ENCODE data around the gene BBS10.
"Not testable (repeated sequence)": the region's sequence is repeated elsewhere in the genome, so short reads cannot be mapped to it uniquely, and the experiment has no call there.

Gene BBS10

GRCh38 chr12:76360316-76360715, 12.1 kb upstream of the BBS10 start:
- Histone ChIP-seq H2AFZ (ENCODE audit: low read depth, low read length) (no peak overlapping the region), H3K4me1 (ENCODE audit: insufficient read depth, low read length) (no peaks in the 10 kb centered on the region), H3K36me3 (ENCODE audit: insufficient read depth, low read length) (peaks cover 42% of the 10 kb centered on the region), H3K4me3 (ENCODE audit: low read length) (no peak overlapping the region), H3K9me3 (ENCODE audit: low read length) (no peaks in the 10 kb centered on the region), H3K27me3 (ENCODE audit: insufficient read depth, low read length) (no peaks in the 10 kb centered on the region)

GRCh38 chr12:76356071-76356470, 7.9 kb upstream of the BBS10 start:
- Histone ChIP-seq H3K36me3 (ENCODE audit: insufficient read depth, low read length) (peaks cover 29% of the 10 kb centered on the region), H3K9me3 (ENCODE audit: low read length) (no peaks in the 10 kb centered on the region), H2AFZ (ENCODE audit: low read depth, low read length) (no peak overlapping the region), H3K4me1 (ENCODE audit: insufficient read depth, low read length) (no peaks in the 10 kb centered on the region), H3K4me3 (ENCODE audit: low read length) (no peak overlapping the region), H3K27me3 (ENCODE audit: insufficient read depth, low read length) (no peaks in the 10 kb centered on the region)

- Histone ChIP-seq H3K27me3 (ENCODE audit: insufficient read depth, low read length) (no peaks in the 10 kb centered on the region), H2AFZ (ENCODE audit: low read depth, low read length) (no peak overlapping the region), H3K4me3 (ENCODE audit: low read length) (peak overlapping the region; percentile 78), H3K36me3 (ENCODE audit: insufficient read depth, low read length) (no peaks in the 10 kb centered on the region), H3K9me3 (ENCODE audit: low read length) (no peaks in the 10 kb centered on the region), H3K4me1 (ENCODE audit: insufficient read depth, low read length) (peaks cover 17% of the 10 kb centered on the region)
Measured at GRCh38 chr12:76346798-76347420, 1.3 kb downstream of the BBS10 start.

GRCh38 chr12:76346236-76346635, 2.0 kb downstream of the BBS10 start:
- H3K9me3 ChIP-seq (ENCODE audit: low read length) = no peaks in the 10 kb centered on the region
- H3K27me3 ChIP-seq (ENCODE audit: insufficient read depth, low read length) = no peaks in the 10 kb centered on the region
- no peak overlapping the region for H3K4me3 ChIP-seq (ENCODE audit: low read length)
- peaks cover 17% of the 10 kb centered on the region for H3K4me1 ChIP-seq (ENCODE audit: insufficient read depth, low read length)
- H3K36me3 ChIP-seq (ENCODE audit: insufficient read depth, low read length) = no peaks in the 10 kb centered on the region
- H2AFZ ChIP-seq (ENCODE audit: low read depth, low read length) = no peak overlapping the region

GRCh38 chr12:76345569-76345968, 2.6 kb downstream of the BBS10 start:
- H3K27me3 ChIP-seq (ENCODE audit: insufficient read depth, low read length) = no peaks in the 10 kb centered on the region
- H3K36me3 ChIP-seq (ENCODE audit: insufficient read depth, low read length) = no peaks in the 10 kb centered on the region
- no peaks in the 10 kb centered on the region for H3K9me3 ChIP-seq (ENCODE audit: low read length)
- no peak overlapping the region for H3K4me3 ChIP-seq (ENCODE audit: low read length)
- H3K4me1 ChIP-seq (ENCODE audit: insufficient read depth, low read length) = peaks cover 17% of the 10 kb centered on the region
- H2AFZ ChIP-seq (ENCODE audit: low read depth, low read length) = no peak overlapping the region

GRCh38 chr12:76341436-76342030, 6.7 kb downstream of the BBS10 start:
- Histone ChIP-seq H3K27me3 (ENCODE audit: insufficient read depth, low read length) (no peaks in the 10 kb centered on the region), H3K4me1 (ENCODE audit: insufficient read depth, low read length) (peaks cover 2% of the 10 kb centered on the region), H3K4me3 (ENCODE audit: low read length) (no peak overlapping the region), H3K9me3 (ENCODE audit: low read length) (no peaks in the 10 kb centered on the region), H2AFZ (ENCODE audit: low read depth, low read length) (no peak overlapping the region), H3K36me3 (ENCODE audit: insufficient read depth, low read length) (no peaks in the 10 kb centered on the region)

- no peak overlapping the region for H2AFZ ChIP-seq (ENCODE audit: low read depth, low read length)
- H3K9me3 ChIP-seq (ENCODE audit: low read length) = no peaks in the 10 kb centered on the region
- H3K27me3 ChIP-seq (ENCODE audit: insufficient read depth, low read length) = no peaks in the 10 kb centered on the region
- no peaks in the 10 kb centered on the region for H3K36me3 ChIP-seq (ENCODE audit: insufficient read depth, low read length)
- H3K4me3 ChIP-seq (ENCODE audit: low read length) = no peak overlapping the region
- no peaks in the 10 kb centered on the region for H3K4me1 ChIP-seq (ENCODE audit: insufficient read depth, low read length)
Measured at GRCh38 chr12:76340680-76341435, 7.4 kb downstream of the BBS10 start.

- Histone ChIP-seq H3K36me3 (ENCODE audit: insufficient read depth, low read length) (no peaks in the 10 kb centered on the region), H3K9me3 (ENCODE audit: low read length) (no peaks in the 10 kb centered on the region), H3K4me3 (ENCODE audit: low read length) (no peak overlapping the region), H3K4me1 (ENCODE audit: insufficient read depth, low read length) (no peaks in the 10 kb centered on the region), H2AFZ (ENCODE audit: low read depth, low read length) (no peak overlapping the region), H3K27me3 (ENCODE audit: insufficient read depth, low read length) (no peaks in the 10 kb centered on the region)
Measured at GRCh38 chr12:76337583-76337982, 10.6 kb downstream of the BBS10 start.

GRCh38 chr12:76332606-76333005, 15.6 kb downstream of the BBS10 start:
- no peaks in the 10 kb centered on the region for H3K4me1 ChIP-seq (ENCODE audit: insufficient read depth, low read length)
- no peaks in the 10 kb centered on the region for H3K27me3 ChIP-seq (ENCODE audit: insufficient read depth, low read length)
- no peaks in the 10 kb centered on the region for H3K9me3 ChIP-seq (ENCODE audit: low read length)
- no peak overlapping the region for H3K4me3 ChIP-seq (ENCODE audit: low read length)
- no peak overlapping the region for H2AFZ ChIP-seq (ENCODE audit: low read depth, low read length)
- no peaks in the 10 kb centered on the region for H3K36me3 ChIP-seq (ENCODE audit: insufficient read depth, low read length)

- H3K4me1 ChIP-seq (ENCODE audit: insufficient read depth, low read length) = no peaks in the 10 kb centered on the region
- no peaks in the 10 kb centered on the region for H3K9me3 ChIP-seq (ENCODE audit: low read length)
- H3K4me3 ChIP-seq (ENCODE audit: low read length) = no peak overlapping the region
Measured at GRCh38 chr12:76329606-76330005, 18.6 kb downstream of the BBS10 start.

GRCh38 chr12:76329159-76329558, 19.1 kb downstream of the BBS10 start:
- no peaks in the 10 kb centered on the region for H3K27me3 ChIP-seq (ENCODE audit: insufficient read depth, low read length)
- H3K4me3 ChIP-seq (ENCODE audit: low read length) = no peak overlapping the region
- no peaks in the 10 kb centered on the region for H3K4me1 ChIP-seq (ENCODE audit: insufficient read depth, low read length)
- no peak overlapping the region for H2AFZ ChIP-seq (ENCODE audit: low read depth, low read length)
- H3K9me3 ChIP-seq (ENCODE audit: low read length) = no peaks in the 10 kb centered on the region
- no peaks in the 10 kb centered on the region for H3K36me3 ChIP-seq (ENCODE audit: insufficient read depth, low read length)

More at GRCh38 chr12:76329606-76330005, 18.6 kb downstream of the BBS10 start:
- H3K36me3 ChIP-seq (ENCODE audit: insufficient read depth, low read length) = no peaks in the 10 kb centered on the region
- H3K27me3 ChIP-seq (ENCODE audit: insufficient read depth, low read length) = no peaks in the 10 kb centered on the region
- no peak overlapping the region for H2AFZ ChIP-seq (ENCODE audit: low read depth, low read length)

GRCh38 chr12:76319595-76320319, 28.5 kb downstream of the BBS10 start:
- H3K4me3 ChIP-seq (ENCODE audit: low read length); H2AFZ ChIP-seq (ENCODE audit: low read depth, low read length); H3K36me3 ChIP-seq (ENCODE audit: insufficient read depth, low read length); H3K9me3 ChIP-seq (ENCODE audit: low read length); H3K27me3 ChIP-seq (ENCODE audit: insufficient read depth, low read length); H3K4me1 ChIP-seq (ENCODE audit: insufficient read depth, low read length): not testable (repeated sequence)
